K562 (cell line): ENCODE data around the gene PYGO2. TPM values are rescaled to one million over a fixed set of nuclear protein-coding genes. Genes with fewer than 3 reads are reported as not detected.

Experiments
- FOXA3 ChIP-seq, 2 experiments: fragments of 450-650 bp in 1 of 2; sonication (generic) in 1 of 2; formaldehyde crosslinking; IDR thresholded peaks in 1 of 2; conservative IDR thresholded peaks in 1 of 2; 2 replicates each; pipeline versions ENCODE4 v1.4.0 to v1.8.0; 2020 to 2022; ENCODE audit warnings: mild to moderate bottlenecking in 2 of 2, missing genetic modification reagents in 1 of 2
- KLF13 ChIP-seq: fragments of 450-650 bp; IDR thresholded peaks from 2 replicates; pipeline ENCODE4 v1.6.1; 2016; ENCODE audit warnings: missing genetic modification characterization, low read depth, mild to moderate bottlenecking, missing compliant biosample characterization, moderate library complexity, borderline replicate concordance
- NFE2 ChIP-seq: IDR thresholded peaks from 2 replicates; pipeline ENCODE4 v1.6.1; 2014; ENCODE audit warnings: antibody characterized with exemption, low read depth
- POLR2G ChIP-seq: fragments of 200-400 bp; formaldehyde crosslinking; IDR thresholded peaks from 2 replicates; pipeline ENCODE4 v1.6.1; 2017; ENCODE audit warnings: low read depth, mild to moderate bottlenecking, antibody characterized with exemption, low read length, moderate library complexity
- PTTG1 ChIP-seq: fragments of 450-650 bp; IDR thresholded peaks from 2 replicates; pipeline ENCODE4 v1.6.1; 2016; ENCODE audit warnings: low read depth, mild to moderate bottlenecking, missing genetic modification characterization, missing compliant biosample characterization
- SUPT5H ChIP-seq: fragments of 450-650 bp; IDR thresholded peaks from 2 replicates; pipeline ENCODE4 v1.6.1; 2016
- ZNF217 ChIP-seq: sonication (generic); formaldehyde crosslinking; IDR thresholded peaks from 2 replicates; pipeline ENCODE4 v1.8.0; 2022; ENCODE audit warnings: mild to moderate bottlenecking, missing genetic modification reagents
- polyA plus RNA-seq, 8 experiments: library from polyadenylated mRNA; depleted of rRNA in 4 of 8; stranded (reverse) in 5 of 8; unstranded in 3 of 8; fragments of >200 nt; fragmentation: Nextera tagmentation in 2 of 8; fragmentation: Illumina TruSeq in 1 of 8; extraction: Ambion mirVana in 2 of 8; extraction: Trizol in 1 of 8; gene quantifications; 2 replicates each; pipeline versions ENCODE4 v1.2.1 to v1.2.3, GENCODE V29; 2011 to 2014; ENCODE audit warnings: inconsistent platforms in 1 of 8, missing spikeins in 1 of 8
- total RNA-seq, 7 experiments: library from RNA; depleted of rRNA in 6 of 7; stranded (reverse); fragments of >200 nt in 6 of 7; fragmentation: Illumina TruSeq in 2 of 7; extraction: Trizol in 2 of 7; gene quantifications; 2 replicates each; pipeline versions ENCODE4 v1.2.1 to v1.2.3, GENCODE V29; 2011 to 2021; ENCODE audit warnings: low replicate concordance in 1 of 7
- TF ChIP-seq, protein P1 (sequence below): fragments of 450-650 bp; conservative IDR thresholded peaks from 2 replicates; pipeline ENCODE4 v1.6.1; 2016; ENCODE audit warnings: missing genetic modification characterization, low read depth, mild to moderate bottlenecking, missing compliant biosample characterization, moderate library complexity
- TF ChIP-seq, protein P2 (sequence below): sonication (generic); formaldehyde crosslinking; IDR thresholded peaks from 2 replicates; pipeline ENCODE4 v1.8.0; 2022; ENCODE audit warnings: missing genetic modification reagents, mild to moderate bottlenecking, moderate library complexity, borderline replicate concordance
- TF ChIP-seq, protein P3 (sequence below): fragments of 250-450 bp; sonication (Bioruptor Pico); IDR thresholded peaks from 2 replicates; pipeline ENCODE4 v1.4.0; 2020; ENCODE audit warnings: borderline replicate concordance
- TF ChIP-seq, protein P4 (sequence below): fragments of 450-650 bp; formaldehyde crosslinking; IDR thresholded peaks from 2 replicates; pipeline ENCODE4 v1.4.0; 2020; ENCODE audit warnings: mild to moderate bottlenecking, moderate library complexity
- TF ChIP-seq, protein P5 (sequence below): sonication (generic); formaldehyde crosslinking; IDR thresholded peaks from 2 replicates; pipeline ENCODE4 v1.8.1; 2023; ENCODE audit warnings: mild to moderate bottlenecking, missing genetic modification reagents
- TF ChIP-seq, protein P6 (sequence below): sonication (generic); formaldehyde crosslinking; IDR thresholded peaks from 2 replicates; pipeline ENCODE4 v1.9.0; 2022; ENCODE audit warnings: mild to moderate bottlenecking, missing genetic modification reagents
- TF ChIP-seq, protein P7 (sequence below): sonication (generic); formaldehyde crosslinking; IDR thresholded peaks from 2 replicates; pipeline ENCODE4 v1.8.0; 2022; ENCODE audit warnings: mild to moderate bottlenecking, missing genetic modification reagents

The PYGO2 gene
- total and polyA plus RNA-seq, 9 of the 15 experiments (the other 6 are each of a cell fraction or from before 2014, with no cell fraction given) = 8.3 to 36.2 (median 18.2) TPM

DNA sequence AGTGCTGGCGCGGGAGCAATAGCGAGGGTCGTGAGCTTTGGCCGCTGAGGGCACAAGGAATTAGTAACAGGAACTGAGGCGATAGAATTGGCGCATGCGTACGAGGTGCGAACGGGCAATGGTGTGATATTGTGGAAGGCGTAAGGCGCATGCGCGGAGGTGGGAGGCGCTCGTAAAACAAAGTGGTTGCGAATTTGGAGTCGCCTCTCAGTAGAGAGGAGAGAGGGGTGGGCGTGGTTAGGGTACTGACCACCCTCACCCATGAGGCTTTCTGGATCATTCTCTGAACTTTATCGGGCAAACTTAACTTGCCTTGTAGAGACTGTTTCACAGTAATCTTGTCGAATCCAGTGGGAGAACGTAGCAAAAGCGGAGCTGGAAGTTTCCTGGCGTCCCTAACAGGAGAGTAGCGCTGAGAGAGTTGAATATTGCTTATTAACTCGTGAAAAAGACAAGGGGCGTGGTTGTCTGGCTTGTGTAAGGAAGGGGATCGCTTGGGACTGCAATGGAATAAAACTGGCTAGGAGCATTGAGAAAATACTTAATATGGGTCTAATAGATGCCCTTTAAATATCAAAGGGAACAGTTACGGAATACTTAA, 13.3 kb upstream of the PYGO2 start (continued):
- TF ChIP-seq, protein P1, sequence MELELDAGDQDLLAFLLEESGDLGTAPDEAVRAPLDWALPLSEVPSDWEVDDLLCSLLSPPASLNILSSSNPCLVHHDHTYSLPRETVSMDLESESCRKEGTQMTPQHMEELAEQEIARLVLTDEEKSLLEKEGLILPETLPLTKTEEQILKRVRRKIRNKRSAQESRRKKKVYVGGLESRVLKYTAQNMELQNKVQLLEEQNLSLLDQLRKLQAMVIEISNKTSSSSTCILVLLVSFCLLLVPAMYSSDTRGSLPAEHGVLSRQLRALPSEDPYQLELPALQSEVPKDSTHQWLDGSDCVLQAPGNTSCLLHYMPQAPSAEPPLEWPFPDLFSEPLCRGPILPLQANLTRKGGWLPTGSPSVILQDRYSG (tag) = no peak
- TF ChIP-seq KLF13 (tag) (peak; percentile 78), PTTG1 (tag) (no peak), NFE2 (no peak), SUPT5H (peak; percentile 82), FOXA3 (CRISPR knock-in tag; conservative IDR thresholded peaks at IDR 0.05 in 1 of 2, IDR thresholded peaks at IDR 0.05 in 1 of 2) (no peak), ZNF217 (CRISPR knock-in tag) (no peak), POLR2G (no peak; the same call in 1 of the 2 replicates)
- TF ChIP-seq, protein P2, sequence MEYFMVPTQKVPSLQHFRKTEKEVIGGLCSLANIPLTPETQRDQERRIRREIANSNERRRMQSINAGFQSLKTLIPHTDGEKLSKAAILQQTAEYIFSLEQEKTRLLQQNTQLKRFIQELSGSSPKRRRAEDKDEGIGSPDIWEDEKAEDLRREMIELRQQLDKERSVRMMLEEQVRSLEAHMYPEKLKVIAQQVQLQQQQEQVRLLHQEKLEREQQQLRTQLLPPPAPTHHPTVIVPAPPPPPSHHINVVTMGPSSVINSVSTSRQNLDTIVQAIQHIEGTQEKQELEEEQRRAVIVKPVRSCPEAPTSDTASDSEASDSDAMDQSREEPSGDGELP (CRISPR knock-in tag) = peak; percentile 11; the same call in 1 of the 2 replicates
- TF ChIP-seq, protein P3, sequence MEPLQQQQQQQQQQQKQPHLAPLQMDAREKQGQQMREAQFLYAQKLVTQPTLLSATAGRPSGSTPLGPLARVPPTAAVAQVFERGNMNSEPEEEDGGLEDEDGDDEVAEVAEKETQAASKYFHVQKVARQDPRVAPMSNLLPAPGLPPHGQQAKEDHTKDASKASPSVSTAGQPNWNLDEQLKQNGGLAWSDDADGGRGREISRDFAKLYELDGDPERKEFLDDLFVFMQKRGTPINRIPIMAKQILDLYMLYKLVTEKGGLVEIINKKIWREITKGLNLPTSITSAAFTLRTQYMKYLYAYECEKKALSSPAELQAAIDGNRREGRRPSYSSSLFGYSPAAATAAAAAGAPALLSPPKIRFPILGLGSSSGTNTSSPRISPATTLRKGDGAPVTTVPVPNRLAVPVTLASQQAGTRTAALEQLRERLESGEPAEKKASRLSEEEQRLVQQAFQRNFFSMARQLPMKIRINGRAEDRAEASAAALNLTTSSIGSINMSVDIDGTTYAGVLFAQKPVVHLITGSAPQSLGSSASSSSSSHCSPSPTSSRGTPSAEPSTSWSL (CRISPR knock-in tag) = no peak
- TF ChIP-seq, protein P4, sequence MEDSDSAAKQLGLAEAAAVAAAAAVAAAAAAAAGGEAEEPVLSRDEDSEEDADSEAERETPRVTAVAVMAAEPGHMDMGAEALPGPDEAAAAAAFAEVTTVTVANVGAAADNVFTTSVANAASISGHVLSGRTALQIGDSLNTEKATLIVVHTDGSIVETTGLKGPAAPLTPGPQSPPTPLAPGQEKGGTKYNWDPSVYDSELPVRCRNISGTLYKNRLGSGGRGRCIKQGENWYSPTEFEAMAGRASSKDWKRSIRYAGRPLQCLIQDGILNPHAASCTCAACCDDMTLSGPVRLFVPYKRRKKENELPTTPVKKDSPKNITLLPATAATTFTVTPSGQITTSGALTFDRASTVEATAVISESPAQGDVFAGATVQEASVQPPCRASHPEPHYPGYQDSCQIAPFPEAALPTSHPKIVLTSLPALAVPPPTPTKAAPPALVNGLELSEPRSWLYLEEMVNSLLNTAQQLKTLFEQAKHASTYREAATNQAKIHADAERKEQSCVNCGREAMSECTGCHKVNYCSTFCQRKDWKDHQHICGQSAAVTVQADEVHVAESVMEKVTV (CRISPR knock-in tag) = no peak
- TF ChIP-seq, protein P5, sequence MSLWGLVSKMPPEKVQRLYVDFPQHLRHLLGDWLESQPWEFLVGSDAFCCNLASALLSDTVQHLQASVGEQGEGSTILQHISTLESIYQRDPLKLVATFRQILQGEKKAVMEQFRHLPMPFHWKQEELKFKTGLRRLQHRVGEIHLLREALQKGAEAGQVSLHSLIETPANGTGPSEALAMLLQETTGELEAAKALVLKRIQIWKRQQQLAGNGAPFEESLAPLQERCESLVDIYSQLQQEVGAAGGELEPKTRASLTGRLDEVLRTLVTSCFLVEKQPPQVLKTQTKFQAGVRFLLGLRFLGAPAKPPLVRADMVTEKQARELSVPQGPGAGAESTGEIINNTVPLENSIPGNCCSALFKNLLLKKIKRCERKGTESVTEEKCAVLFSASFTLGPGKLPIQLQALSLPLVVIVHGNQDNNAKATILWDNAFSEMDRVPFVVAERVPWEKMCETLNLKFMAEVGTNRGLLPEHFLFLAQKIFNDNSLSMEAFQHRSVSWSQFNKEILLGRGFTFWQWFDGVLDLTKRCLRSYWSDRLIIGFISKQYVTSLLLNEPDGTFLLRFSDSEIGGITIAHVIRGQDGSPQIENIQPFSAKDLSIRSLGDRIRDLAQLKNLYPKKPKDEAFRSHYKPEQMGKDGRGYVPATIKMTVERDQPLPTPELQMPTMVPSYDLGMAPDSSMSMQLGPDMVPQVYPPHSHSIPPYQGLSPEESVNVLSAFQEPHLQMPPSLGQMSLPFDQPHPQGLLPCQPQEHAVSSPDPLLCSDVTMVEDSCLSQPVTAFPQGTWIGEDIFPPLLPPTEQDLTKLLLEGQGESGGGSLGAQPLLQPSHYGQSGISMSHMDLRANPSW (CRISPR knock-in tag) = no peak
- TF ChIP-seq, protein P6, sequence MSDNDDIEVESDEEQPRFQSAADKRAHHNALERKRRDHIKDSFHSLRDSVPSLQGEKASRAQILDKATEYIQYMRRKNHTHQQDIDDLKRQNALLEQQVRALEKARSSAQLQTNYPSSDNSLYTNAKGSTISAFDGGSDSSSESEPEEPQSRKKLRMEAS (CRISPR knock-in tag) = peak; percentile 60; the same call in 1 of the 2 replicates
- TF ChIP-seq, protein P7, sequence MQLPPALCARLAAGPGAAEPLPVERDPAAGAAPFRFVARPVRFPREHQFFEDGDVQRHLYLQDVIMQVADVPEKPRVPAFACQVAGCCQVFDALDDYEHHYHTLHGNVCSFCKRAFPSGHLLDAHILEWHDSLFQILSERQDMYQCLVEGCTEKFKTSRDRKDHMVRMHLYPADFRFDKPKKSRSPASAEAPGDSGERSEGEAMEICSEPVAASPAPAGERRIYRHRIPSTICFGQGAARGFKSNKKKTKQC = no peak; the same call in 1 of the 2 replicates
